Astrocyte of the hippocampus (primary cell): ENCODE data around the gene TCP11.
"Not testable (repeated sequence)": the region's sequence is repeated elsewhere in the genome, so short reads cannot be mapped to it uniquely, and the experiment has no call there.

Source experiments
- DNase-seq: peaks from one replicate; pipeline ENCODE4 v3.0.0; 2011; ENCODE audit warnings: low read depth, low spot score

TCP11 gene

DNA sequence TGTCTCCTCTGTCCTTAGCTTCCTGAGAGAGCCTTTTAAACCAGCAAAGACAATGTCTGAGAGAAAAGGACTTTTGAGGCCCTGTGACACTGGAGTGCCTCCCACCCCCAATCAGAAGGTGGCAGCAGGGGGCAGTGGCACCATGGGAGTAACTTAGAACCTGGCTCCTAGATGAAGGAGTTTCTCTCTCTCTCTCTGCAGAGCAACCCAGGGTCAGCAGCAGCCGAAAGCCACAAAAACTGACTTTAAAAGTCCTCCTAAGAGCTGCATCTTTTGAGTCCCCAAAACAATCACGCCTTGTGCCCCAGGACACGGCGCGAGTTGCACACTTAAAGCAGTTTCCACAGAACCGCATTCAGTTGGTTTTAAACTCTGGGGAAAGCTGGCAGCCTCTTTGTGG, 5.3 kb upstream of the TCP11 start:
- DNase-seq, result peak; percentile 74

DNA sequence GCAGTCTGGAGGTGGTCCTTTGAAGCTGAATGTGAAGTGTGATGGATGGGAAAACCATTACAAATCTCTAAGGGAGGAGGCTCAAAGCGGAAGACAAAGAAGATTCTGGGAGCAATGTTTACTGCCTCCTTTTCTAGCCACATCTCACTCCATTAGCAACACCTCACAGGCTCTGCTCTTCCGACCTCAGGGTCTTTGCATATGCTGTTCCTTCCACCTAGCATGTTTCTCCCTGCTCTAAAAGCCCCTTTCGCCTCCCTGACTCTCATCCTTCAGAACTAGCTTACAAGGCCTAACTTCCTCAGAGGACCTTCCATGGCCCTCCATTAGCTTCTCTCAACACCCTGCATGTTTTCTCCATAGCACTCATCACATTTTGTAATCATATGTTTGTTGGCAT, 4.6 kb upstream of the TCP11 start:
- DNase-seq, result no peak

DNA sequence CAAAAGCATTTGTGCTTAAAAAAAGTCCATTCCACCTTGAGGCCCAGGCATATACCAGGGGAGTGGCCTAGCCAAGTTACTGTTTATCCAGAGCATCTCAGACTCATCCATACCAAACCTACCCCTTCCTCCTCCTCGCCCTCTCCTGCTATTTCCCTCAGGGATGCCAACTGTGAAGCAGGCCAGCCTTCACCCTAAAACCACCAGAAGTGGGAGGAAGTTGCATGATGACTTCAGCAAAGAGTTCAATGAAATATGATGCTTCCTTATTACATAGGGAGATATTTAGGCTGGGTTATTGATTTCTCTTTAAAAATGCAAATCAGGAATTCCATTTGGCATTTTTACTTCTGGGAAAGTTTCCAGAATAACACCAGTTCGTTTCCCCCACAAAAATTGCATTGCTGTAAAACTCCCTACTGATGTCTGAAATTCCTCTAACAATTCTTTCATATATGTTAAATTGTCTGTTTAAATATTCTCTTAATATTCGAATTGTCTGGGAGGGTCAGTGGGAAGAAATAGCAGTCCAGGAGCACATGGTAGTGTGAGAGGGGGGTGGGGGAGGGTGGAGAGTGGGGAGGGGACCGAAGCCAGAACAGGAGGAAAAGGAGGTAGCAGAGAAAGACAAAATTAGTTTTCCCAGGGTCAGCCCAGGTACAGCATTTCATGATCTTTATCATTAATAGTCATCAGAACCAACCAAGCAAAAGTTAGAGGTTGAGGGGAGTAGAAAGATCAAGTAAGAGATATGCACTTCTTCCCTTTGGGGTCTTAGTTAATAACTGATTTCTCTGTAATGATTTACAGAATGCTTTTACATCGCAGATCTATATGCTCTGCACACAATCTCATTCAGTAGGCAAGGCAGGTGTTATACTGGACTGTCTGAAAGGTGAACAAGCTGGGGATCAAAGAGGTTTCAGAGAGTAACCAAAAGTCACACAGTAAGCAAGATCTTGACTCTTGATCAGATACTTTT, 1.7 kb upstream of the TCP11 start:
- no peak for DNase-seq

DNA sequence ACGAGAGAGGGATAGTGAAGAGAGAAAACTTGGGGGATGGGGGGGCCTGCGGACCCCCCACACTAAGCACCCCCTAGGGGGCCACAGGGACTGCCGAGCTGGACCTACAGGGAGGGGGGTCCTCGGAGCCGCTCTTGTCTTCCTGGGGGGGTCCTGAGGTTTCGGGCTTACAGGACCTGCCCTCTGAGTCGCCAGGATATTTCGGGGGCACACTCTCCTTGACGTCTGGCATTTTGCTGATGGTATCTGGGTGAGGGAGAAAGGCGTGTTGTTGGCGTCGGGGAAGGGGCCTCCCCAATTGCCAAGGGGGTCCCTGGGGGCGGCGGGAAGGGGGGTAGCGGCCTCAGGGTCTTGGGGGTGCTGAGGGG, 516 bp downstream of the TCP11 start:
- no peak for DNase-seq

DNA sequence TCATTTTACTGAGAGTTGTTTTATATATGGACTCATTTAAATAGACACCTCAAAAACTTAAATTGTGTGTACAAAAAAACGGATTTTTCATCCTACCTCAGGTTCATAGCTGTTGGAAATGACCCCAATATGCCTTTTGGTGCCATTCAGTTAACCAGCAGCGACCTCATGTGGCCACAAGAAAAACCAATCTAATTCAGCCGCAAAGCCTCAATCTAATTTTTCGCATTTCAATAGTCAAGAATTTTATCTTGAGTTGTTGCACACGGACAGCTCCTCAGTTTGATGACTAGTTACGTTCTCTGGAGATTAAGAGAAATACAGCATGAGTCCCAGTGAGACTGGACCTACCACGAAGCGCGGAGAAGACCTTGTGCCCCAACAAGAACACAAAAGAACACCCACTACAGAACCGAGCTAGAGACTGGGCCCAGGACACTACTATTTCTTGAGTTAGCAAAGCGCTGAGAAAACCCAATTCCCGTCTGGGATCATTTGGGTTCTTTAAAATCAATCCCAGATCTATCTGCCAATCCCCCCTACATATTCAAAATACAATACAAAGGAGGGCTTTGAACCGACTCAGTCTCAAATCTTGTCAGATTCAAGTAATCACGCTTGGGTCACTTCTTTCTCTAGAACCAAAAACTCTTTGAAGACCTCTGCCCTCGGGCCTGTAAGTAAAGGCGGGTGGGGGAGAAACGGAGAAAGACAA, 1.1 kb downstream of the TCP11 start:
- DNase-seq, result peak; percentile 85

DNA sequence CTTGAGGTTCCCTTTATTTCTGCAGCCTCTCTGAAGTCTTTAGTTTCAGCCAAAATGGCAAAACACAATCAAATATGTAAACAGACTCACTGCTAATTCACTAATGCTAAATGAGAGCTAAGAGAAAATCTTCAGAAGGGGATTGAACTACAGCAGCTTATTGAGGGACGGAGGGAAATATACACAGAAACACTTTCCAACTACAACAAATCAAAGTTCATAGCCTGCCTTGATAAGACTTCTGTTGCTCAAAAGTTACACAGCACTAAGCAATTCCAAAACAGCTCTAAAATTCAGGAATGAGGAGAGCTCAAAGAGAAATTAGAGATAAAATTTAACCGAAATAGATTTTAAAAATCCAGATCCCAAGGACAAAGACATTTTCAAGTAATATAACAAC, 1.7 kb downstream of the TCP11 start:
- no peak for DNase-seq

DNA sequence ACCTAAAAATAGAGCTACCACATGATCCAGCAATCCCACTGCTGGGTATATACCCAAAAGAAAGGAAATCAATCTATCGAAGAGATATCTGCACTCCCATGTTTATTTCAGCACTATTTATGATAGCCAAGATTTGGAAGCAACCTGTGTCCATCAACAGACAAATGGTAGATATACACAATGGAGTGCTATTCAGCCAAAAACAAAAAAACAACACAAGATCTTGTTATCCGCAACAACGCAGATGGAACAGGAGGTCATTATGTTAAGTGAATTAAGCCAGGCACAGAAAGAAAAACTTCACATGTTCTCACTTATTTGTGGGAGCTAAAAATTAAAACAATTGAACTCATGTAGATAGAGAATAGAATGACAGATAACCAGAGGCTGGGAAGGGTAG, 2.9 kb downstream of the TCP11 start:
- DNase-seq, result not testable (repeated sequence)

DNA sequence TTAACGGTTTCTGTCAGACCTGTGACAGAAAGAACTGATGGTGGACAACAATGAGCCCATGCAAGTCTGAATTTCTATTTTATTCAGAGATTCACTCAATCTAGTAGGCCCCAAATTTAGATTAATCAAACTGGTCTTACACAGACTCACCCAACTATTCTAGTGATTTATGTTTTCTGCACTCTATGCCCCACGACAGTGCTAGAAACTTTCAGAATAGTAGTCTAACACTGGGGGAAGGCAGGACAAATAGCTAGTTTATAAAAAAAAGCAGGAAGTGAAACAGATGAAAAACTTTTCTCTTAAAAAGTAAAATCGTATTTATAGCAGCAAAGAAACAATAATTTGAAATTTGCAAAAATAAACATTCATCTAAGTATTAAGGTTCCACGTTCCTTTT, 5.0 kb downstream of the TCP11 start:
- DNase-seq, result no peak

DNA sequence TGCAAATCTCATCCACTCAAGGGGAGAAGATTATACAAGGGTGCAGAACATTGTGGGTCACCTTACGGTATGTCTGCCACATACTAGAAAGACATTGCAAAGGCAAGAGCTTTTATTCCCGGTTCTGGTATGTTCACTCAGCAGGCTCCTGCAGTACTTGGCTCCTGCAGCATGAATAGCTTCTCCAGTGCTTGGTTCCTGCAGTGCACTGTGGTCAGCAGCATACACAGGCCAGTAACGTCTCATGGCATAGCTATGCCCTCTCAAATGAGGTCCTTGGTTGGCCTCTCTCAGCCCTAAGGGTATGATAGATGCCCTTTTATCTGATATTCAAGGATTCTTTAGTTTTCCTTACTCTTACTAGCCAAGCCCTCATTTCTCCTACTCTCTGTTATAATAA, 12.6 kb downstream of the TCP11 start:
- peak; percentile 73 for DNase-seq

DNA sequence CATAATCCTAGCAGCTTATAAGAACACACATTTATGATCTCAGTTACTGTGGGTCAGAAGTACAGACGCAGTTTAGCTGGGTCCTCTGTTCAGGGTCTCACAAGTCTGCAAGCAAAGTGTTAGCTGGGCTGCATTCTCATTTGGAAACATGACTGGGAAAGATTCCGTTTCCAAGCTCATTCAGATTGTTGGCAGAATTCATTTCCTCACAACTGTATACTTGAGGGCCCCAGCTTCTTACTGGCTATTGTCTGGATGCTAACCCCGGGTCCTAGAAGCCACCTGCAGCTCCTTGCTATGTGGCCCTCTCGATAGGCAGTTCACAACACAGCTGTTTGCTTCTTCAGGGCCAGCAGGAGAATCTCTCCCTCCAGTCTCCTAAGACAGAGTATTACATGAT, 13.1 kb downstream of the TCP11 start:
- no peak for DNase-seq

DNA sequence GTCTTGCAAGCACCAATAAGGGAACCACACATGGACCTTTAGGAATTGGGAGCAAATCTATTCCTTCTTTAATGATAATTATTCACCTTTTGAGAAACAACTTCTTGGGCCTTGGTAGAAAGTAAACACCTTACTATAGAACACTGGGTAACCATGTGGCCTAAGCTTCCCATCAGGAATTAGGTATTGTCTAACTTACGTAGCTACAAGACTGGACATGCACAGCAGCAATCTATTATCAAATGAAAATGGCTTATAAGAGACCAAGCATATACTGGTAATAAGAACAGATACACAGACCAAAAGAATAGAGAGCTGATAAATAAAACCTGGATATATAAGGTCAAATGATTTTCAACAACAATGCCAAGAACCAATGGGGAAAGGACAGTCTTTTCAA, 16.8 kb downstream of the TCP11 start:
- no peak for DNase-seq

DNA sequence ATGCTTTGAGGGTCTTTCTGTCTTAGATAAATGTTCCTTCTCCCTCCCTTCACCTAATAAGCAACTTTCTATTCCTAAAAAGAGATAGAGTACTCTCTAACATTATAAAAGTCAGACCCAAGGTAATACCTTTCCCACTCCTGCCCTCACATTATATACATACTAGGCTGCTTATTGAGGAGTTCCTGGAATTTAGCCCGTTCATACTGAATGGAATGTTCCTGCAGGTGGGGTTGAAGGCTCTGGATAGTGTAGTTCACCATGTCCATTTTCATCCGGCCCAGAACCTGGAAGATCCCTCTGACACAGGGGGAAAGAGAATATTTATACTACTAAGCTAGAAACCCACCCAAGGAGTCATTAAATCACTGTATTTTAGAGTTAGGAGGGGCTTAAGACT, 20.4 kb downstream of the TCP11 start:
- no peak for DNase-seq

DNA sequence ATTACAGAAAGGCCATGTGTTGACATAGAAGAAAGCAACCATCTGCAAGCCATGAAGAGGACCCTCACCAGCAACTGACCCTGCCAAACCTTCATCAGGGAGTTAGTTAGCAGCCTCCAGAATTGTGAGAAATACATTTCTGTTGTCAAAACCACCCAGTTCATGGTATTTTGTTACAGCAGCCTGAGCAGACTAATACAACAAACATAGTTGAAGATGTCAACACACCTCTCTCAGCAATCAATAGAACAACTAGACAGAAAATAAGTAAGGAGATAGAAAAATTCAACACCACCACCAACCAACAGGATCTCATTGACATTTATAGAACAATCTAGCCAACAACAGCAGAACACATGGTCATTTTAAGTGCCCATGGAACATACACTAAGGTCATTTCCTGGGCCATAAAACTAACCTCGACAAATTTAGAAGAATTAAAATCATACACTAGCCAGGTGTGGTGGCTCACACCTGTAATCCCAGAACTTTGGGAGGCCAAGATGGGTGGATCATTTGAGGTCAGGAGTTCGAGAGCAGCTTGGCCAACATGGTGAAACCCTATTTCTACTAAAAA, 32.7 kb downstream of the TCP11 start:
- DNase-seq, result no peak

DNA sequence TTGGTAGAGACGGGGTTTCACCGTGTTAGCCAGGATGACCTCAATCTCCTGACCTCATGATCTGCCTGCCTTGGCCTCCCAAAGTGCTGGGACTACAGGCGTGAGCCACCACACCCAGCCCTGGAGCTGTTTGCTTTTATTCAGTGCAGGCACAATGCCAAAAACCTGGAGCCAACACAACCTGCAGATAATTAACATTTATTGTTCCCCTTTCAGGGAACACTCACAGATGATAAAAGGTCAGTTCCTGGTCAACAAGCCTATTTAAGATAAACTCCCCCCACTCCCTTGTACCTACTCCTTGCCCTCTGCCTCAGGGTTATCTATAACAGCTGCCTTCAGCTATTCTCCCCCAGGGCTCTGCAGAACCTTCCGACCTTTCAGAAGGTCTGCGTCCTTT, 33.4 kb downstream of the TCP11 start:
- DNase-seq, result not testable (repeated sequence)

DNA sequence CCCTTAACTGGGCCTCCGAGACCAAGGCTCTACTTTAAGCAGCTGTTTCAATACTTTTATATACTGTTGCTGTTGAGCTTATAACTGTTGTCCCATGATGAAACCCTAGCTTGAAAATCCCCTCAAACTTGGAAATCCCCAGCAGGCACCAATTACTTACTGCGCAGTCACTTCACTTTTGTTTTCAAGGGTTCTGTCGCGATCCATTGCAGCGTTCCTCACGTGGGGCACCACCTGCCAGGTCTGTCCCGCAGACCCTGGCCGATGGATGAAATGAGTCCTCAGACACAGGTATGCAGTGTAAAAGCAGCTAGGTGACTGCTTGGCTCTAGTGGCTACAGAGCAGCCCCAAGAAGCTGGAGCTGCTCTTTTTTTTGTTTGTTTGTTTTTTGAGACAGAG, 33.9 kb downstream of the TCP11 start:
- not testable (repeated sequence) for DNase-seq

DNA sequence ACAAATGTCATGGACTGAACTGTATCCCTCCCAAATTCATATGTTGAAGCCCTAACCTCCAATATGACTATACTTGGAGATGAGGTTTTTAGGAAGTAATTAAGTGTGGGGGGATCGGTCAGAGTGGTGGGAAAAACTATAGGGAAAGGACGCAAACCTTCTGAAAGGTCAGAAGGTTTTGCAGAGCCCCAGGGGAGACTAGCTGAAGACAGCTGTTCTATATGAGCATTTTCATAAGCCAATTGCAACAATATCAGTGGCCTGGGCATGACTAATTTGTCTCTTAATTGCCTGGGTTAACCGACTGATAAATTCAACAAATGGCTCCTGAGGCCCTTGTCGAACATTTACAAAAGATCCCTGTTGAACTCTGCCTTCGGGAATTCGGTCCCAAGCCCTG, 35.1 kb downstream of the TCP11 start:
- DNase-seq, result not testable (repeated sequence)

DNA sequence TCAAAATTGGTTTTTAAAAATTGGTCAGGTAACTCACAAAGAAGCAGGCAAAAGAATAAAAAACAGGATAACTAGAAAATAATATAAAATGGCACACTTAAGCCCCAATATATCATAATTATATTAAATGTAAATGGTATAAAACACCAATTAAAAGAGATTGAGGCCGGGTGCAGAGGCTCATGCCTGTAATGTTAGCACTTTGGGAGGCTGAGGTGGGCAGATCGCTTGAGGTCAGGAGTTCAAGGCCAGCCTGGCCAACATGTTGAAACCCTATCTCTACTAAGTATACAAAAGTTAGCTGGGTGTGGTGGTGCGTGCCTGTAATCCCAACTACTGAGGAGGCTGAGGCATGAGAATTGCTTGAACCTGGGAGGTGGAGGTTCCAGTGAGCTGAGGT, 36.1 kb downstream of the TCP11 start:
- DNase-seq, result no peak

DNA sequence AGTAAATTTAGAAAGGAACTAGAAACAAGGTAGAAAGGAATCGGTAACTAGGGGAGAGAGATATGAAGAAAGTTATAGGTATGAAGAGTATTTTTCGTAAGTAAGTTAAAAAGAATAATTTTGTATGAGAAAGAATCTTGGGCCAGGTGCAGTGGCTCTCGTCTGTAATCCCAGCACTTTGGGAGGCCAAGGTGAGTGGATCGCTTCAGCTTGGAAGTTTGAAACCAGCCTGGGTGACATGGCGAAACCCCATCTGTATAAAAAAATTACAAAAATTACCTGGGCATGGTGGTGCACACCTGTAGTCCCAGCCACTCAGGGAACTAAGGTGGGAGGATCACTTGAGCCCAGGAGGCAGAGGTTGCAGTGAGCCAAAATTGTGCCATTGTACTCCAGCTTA, 42.0 kb downstream of the TCP11 start:
- DNase-seq, result no peak

DNA sequence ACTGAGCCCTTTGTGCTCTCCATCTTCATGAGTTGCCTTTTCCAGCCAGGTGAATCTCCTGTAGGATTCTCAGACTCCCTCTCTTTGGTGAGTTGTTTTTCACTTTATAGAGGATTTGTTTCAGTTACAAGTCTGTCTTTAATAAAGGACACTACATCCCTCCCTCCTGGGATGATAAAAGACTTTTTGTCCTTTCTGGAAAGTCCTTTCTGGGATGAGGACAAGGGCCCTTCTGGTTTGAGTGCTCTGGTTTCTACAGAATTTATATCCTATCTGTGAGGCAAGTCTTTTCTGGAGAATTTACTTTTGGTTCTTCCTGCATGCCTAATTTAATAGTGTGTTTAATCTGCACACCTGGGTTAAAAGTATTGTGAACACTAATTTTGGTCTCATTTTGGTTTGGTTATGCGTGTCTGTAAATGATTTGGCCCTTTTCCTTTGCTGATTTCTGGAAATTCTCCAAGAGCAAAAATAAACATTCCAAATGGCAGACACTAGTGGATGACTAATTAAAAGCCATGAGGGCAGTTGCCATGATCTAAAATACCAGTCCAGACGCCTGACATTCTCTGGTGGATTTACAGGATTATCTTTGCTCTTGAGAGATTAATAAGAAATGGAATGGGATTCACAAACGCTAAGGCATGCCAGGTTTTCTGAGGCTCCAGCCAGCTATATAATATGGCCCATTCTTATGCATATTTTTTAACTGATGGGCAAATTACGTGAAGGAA, 44.8 kb downstream of the TCP11 start:
- DNase-seq, result peak; percentile 83

DNA sequence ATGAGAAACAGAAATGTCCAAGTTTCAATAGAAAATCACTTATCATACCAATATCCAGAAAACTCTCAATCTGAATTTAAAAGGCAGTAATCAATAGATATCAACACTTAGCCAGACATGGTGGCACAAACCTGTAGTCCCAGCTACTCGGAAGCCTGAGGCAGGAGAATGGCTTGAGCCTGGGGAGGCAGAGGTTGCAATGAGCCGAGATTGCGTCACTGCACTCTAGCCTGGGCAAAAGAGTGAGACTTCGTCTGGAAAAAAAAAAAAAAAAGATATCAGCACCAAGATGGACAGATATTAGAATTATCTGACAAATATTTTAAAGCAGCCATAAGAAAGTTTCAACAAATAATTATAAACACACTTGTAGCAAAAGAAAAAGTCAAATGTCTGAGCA, 47.0 kb downstream of the TCP11 start:
- no peak for DNase-seq

DNA sequence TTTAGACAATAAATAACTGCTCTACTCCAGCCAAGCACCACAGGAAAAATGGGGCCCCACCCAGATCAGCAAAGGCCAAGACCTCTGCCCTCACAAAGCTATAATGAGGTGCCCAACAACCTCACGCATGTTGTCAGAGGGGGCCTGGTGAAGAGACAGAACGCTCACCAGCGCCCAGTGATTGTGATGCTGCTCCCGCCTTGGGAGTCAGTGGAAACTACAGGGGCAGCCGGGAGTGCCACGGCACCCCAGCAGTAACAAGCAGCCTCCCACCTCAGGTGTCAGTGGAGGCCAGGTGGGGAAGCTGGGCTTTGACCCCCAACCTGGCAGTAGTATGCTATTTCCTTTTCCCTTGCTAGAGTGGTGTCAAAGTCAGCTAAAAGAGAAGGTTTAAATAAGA, 47.4 kb downstream of the TCP11 start:
- DNase-seq, result no peak

DNA sequence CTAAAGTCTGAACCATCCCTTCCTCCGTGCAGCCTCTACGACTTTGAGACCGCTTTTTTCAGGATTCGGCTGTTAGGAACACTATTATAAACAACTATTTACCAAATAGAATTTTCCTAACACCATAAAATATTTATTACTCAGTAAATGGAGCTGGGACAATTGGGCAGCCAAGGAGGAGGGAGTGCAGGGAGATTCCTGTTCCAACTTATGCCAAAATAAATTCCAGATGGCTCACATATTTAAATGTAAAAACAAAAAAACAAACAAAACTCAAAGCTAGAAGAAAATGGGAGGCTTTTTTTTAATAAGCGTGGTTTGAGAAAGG, 48.1 kb downstream of the TCP11 start:
- DNase-seq, result no peak
